H9 (cell line): ENCODE results near the gene ST6GAL1. TPM values are rescaled to one million over a fixed set of nuclear protein-coding genes. Genes with fewer than 3 reads are reported as not detected.
"Not testable (repeated sequence)": the region's sequence is repeated elsewhere in the genome, so short reads cannot be mapped to it uniquely, and the experiment has no call there.

Experiments
- DNase-seq: peaks from one replicate; pipeline ENCODE4 v3.0.0-alpha.2; 2017
- H2AFZ ChIP-seq: one replicate; pipeline ENCODE4 v1.6.1; 2013; ENCODE audit warnings: mild to moderate bottlenecking, low read length, control low read depth, moderate library complexity
- H2AK5ac ChIP-seq: 2 replicates; pipeline ENCODE4 v1.6.1; 2013; ENCODE audit warnings: low read length, control low read depth, mixed read lengths; ENCODE audit not compliant: insufficient read length
- H2BK120ac ChIP-seq: one replicate; pipeline ENCODE4 v1.6.1; 2013; ENCODE audit warnings: low read depth, mild to moderate bottlenecking, low read length, control low read depth, inconsistent platforms; ENCODE audit not compliant: poor library complexity, severe bottlenecking
- H2BK12ac ChIP-seq: 2 replicates; pipeline ENCODE4 v1.6.1; 2013; ENCODE audit warnings: low read length, control low read depth, mixed read lengths, low read depth; ENCODE audit not compliant: insufficient read length
- H2BK15ac ChIP-seq: 2 replicates; pipeline ENCODE4 v1.6.1; 2013; ENCODE audit warnings: low read depth, low read length, control low read depth
- H2BK20ac ChIP-seq: one replicate; pipeline ENCODE4 v1.6.1; 2013; ENCODE audit warnings: low read depth, mild to moderate bottlenecking, low read length, control low read depth, inconsistent platforms; ENCODE audit not compliant: poor library complexity, severe bottlenecking
- H2BK5ac ChIP-seq: 2 replicates; pipeline ENCODE4 v1.6.1; 2013; ENCODE audit warnings: low read length, control low read depth, mixed read lengths; ENCODE audit not compliant: insufficient read length
- H3K14ac ChIP-seq: 2 replicates; pipeline ENCODE4 v1.6.1; 2013; ENCODE audit warnings: low read length, control low read depth; ENCODE audit not compliant: insufficient read depth
- H3K18ac ChIP-seq: 2 replicates; pipeline ENCODE4 v1.6.1; 2013; ENCODE audit warnings: low read depth, mild to moderate bottlenecking, mixed read lengths, low read length, control low read depth; ENCODE audit not compliant: insufficient read length
- H3K23ac ChIP-seq: 2 replicates; pipeline ENCODE4 v1.6.1; 2013; ENCODE audit warnings: low read length, control low read depth, mixed read lengths, low read depth; ENCODE audit not compliant: insufficient read length
- H3K23me2 ChIP-seq: 2 replicates; pipeline ENCODE4 v1.6.1; 2013; ENCODE audit warnings: low read depth, mild to moderate bottlenecking, mixed read lengths, low read length, control low read depth; ENCODE audit not compliant: insufficient read length, poor library complexity, severe bottlenecking
- H3K27ac ChIP-seq: 2 replicates; pipeline ENCODE4 v1.5.1; 2013; ENCODE audit warnings: low read length, control low read depth, mixed read lengths, low read depth; ENCODE audit not compliant: insufficient read length
- H3K27me3 ChIP-seq: 2 replicates; pipeline ENCODE4 v1.6.1; 2013; ENCODE audit warnings: low read length, control low read depth, inconsistent platforms; ENCODE audit not compliant: insufficient read depth
- H3K4ac ChIP-seq: 2 replicates; pipeline ENCODE4 v1.6.1; 2013; ENCODE audit warnings: low read depth, mild to moderate bottlenecking, control low read depth, inconsistent platforms, low read length, moderate library complexity
- H3K4me1 ChIP-seq: 2 replicates; pipeline ENCODE4 v1.6.1; 2013; ENCODE audit warnings: low read length, control low read depth, inconsistent platforms; ENCODE audit not compliant: insufficient read depth
- H3K4me2 ChIP-seq: 2 replicates; pipeline ENCODE4 v1.6.1; 2013; ENCODE audit warnings: low read length, control low read depth, mixed read lengths; ENCODE audit not compliant: insufficient read length, insufficient read depth
- H3K56ac ChIP-seq: 2 replicates; pipeline ENCODE4 v1.6.1; 2013; ENCODE audit warnings: low read depth, mild to moderate bottlenecking, mixed read lengths, low read length, control low read depth; ENCODE audit not compliant: insufficient read length
- H3K79me1 ChIP-seq: 2 replicates; pipeline ENCODE4 v1.6.1; 2013; ENCODE audit warnings: low read depth, mild to moderate bottlenecking, moderate library complexity, low read length, control low read depth, inconsistent platforms; ENCODE audit not compliant: insufficient read depth, poor library complexity, severe bottlenecking
- H3K79me2 ChIP-seq: 2 replicates; pipeline ENCODE4 v1.6.1; 2013; ENCODE audit warnings: low read length, control low read depth, inconsistent platforms; ENCODE audit not compliant: insufficient read depth
- H3K9ac ChIP-seq: 2 replicates; pipeline ENCODE4 v1.6.1; 2013; ENCODE audit warnings: low read length, control low read depth, mixed read lengths; ENCODE audit not compliant: insufficient read length; ENCODE audit errors: extremely low read depth
- H3K9me3 ChIP-seq: one replicate; pipeline ENCODE4 v1.6.1; 2013; ENCODE audit warnings: low read depth, low read length, inconsistent platforms; ENCODE audit not compliant: control insufficient read depth
- H3T11ph ChIP-seq: one replicate; pipeline ENCODE4 v1.6.1; 2013; ENCODE audit warnings: mild to moderate bottlenecking, low read length, control low read depth, inconsistent platforms
- H4K20me1 ChIP-seq: one replicate; pipeline ENCODE4 v1.6.1; 2013; ENCODE audit not compliant: control insufficient read depth, insufficient read length, insufficient read depth
- H4K5ac ChIP-seq: 2 replicates; pipeline ENCODE4 v1.6.1; 2013; ENCODE audit warnings: low read depth, mild to moderate bottlenecking, mixed read lengths, low read length, control low read depth; ENCODE audit not compliant: insufficient read length
- H4K8ac ChIP-seq: replicated peaks from 2 replicates; pipeline ENCODE4 v1.6.1; 2013; ENCODE audit warnings: low read length, control low read depth, mixed read lengths, low read depth; ENCODE audit not compliant: insufficient read length
- H4K91ac ChIP-seq: 2 replicates; pipeline ENCODE4 v1.6.1; 2013; ENCODE audit warnings: low read depth, mild to moderate bottlenecking, moderate library complexity, mixed read lengths, low read length, control low read depth; ENCODE audit not compliant: insufficient read length
- H3K27ac Mint-ChIP-seq, 3 experiments: 2 replicates in 2 of 3; 3 replicates in 1 of 3; pipeline ENCODE4 v1.8.0; 2020 to 2021; ENCODE audit warnings: mixed read lengths in 3 of 3, mild to moderate bottlenecking in 1 of 3, moderate library complexity in 1 of 3
- H3K27me3 Mint-ChIP-seq: 2 replicates; pipeline ENCODE4 v1.8.0; 2021; ENCODE audit warnings: low read depth, mild to moderate bottlenecking, moderate library complexity, mixed read lengths
- H3K36me3 Mint-ChIP-seq, 3 experiments: 2 replicates in 2 of 3; 3 replicates in 1 of 3; pipeline ENCODE4 v1.8.0; 2020 to 2021; ENCODE audit warnings: low read depth in 3 of 3, mixed read lengths in 3 of 3; ENCODE audit not compliant: insufficient read depth in 1 of 3
- H3K4me1 Mint-ChIP-seq, 2 experiments: 2 replicates each; pipeline ENCODE4 v1.8.0; 2020; ENCODE audit warnings: mixed read lengths in 2 of 2
- H3K4me3 Mint-ChIP-seq, 2 experiments: 2 replicates in 1 of 2; 3 replicates in 1 of 2; pipeline ENCODE4 v1.8.0; 2020 to 2021; ENCODE audit warnings: mild to moderate bottlenecking in 2 of 2, mixed read lengths in 2 of 2, moderate library complexity in 1 of 2
- H3K9me3 Mint-ChIP-seq, 2 experiments: 2 replicates in 1 of 2; 3 replicates in 1 of 2; pipeline ENCODE4 v1.8.0; 2020; ENCODE audit warnings: mild to moderate bottlenecking in 2 of 2, mixed read lengths in 2 of 2, moderate library complexity in 1 of 2
- WGBS: extraction: QIAGEN DNeasy Blood & Tissue Kit; methylation state at CpG from one replicate; pipeline ENCODE4 v1.1.7; 2013; ENCODE audit warnings: missing lambda C conversion rate, low lambda C conversion rate, mixed read lengths; ENCODE audit not compliant: insufficient read length; ENCODE audit errors: extremely low coverage; 5-methylcytosine and 5-hydroxymethylcytosine counted together
- total RNA-seq: library from RNA; stranded (reverse); gene quantifications from 2 replicates; pipeline ENCODE4 v1.2.1, GENCODE V29; 2021
- TF ChIP-seq, protein P1 (sequence below): fragments of 200-600 bp; sonication (generic); conservative IDR thresholded peaks from 3 replicates; pipeline ENCODE4 v1.8.0; 2021; ENCODE audit warnings: antibody characterized with exemption, mild to moderate bottlenecking

The ST6GAL1 gene
- total RNA-seq, 1 experiment from 2014 or later = 139 TPM

DNA sequence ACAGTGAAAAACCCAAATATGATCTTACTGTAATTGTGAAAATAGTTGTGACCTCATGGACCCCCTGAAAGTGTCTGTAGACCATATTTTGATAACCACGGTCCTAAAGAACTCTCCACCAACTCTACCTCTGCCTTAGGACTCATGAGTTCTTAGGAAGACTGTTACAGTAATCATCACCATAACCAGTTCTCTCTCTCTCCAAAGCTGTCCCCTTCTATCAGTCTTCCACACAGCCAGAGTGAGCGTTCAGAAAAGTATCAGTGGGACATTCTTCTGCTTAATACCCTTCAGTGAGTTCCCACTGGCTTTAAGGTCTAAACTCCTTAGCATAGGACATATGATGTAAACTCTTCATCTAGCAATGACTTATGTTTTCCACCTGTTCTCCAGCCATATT lies 27.6 kb upstream of the ST6GAL1 start:
- H3T11ph ChIP-seq = no peak overlapping the region
- no peak overlapping the region for H2AK5ac ChIP-seq
- Mint-ChIP-seq H3K4me3 (no peak overlapping the region), H3K9me3 (peaks cover 21 to 26% of the 10 kb centered on the region in 2 experiments), H3K27me3 (no peaks in the 10 kb centered on the region; the same call in 1 of the 2 replicates), H3K4me1 (peaks cover 27 to 30% of the 10 kb centered on the region in 2 experiments), H3K27ac (peak overlapping the region in 2 of 3 experiments; percentile 3 to 11; a peak in 3 of 7 replicates), H3K36me3 (peaks cover 5 to 34% (median 18%) of the 10 kb centered on the region in 3 experiments; a peak in 5 of 7 replicates)
- no peaks in the 10 kb centered on the region for H3K79me1 ChIP-seq
- no peak overlapping the region for H3K9ac ChIP-seq
- H4K20me1 ChIP-seq = no peaks in the 10 kb centered on the region
- no peak overlapping the region for H2BK15ac ChIP-seq
- no peak overlapping the region for H2AFZ ChIP-seq
- no peak overlapping the region for H4K91ac ChIP-seq
- H4K8ac ChIP-seq = no peak overlapping the region
- H3K18ac ChIP-seq = no peak overlapping the region
- no peak overlapping the region for H2BK12ac ChIP-seq
- no peak overlapping the region for H3K14ac ChIP-seq
- TF ChIP-seq, protein P1, sequence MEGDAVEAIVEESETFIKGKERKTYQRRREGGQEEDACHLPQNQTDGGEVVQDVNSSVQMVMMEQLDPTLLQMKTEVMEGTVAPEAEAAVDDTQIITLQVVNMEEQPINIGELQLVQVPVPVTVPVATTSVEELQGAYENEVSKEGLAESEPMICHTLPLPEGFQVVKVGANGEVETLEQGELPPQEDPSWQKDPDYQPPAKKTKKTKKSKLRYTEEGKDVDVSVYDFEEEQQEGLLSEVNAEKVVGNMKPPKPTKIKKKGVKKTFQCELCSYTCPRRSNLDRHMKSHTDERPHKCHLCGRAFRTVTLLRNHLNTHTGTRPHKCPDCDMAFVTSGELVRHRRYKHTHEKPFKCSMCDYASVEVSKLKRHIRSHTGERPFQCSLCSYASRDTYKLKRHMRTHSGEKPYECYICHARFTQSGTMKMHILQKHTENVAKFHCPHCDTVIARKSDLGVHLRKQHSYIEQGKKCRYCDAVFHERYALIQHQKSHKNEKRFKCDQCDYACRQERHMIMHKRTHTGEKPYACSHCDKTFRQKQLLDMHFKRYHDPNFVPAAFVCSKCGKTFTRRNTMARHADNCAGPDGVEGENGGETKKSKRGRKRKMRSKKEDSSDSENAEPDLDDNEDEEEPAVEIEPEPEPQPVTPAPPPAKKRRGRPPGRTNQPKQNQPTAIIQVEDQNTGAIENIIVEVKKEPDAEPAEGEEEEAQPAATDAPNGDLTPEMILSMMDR = no peak
- H3K4me2 ChIP-seq = no peak overlapping the region
- H2BK20ac ChIP-seq = no peak overlapping the region
- no peak overlapping the region for H3K23ac ChIP-seq
- H3K79me2 ChIP-seq = no peaks in the 10 kb centered on the region
- H4K5ac ChIP-seq = no peak overlapping the region
- H3K4me1 ChIP-seq = no peaks in the 10 kb centered on the region; the same call in 1 of the 2 replicates
- WGBS = no CpG with 5 or more reads among the region's 2 CpGs
- DNase-seq = no peak
- H2BK120ac ChIP-seq = no peak overlapping the region
- H3K27ac ChIP-seq = no peak overlapping the region
- H2BK5ac ChIP-seq = no peak overlapping the region
- no peak overlapping the region for H3K4ac ChIP-seq
- H3K23me2 ChIP-seq = no peaks in the 10 kb centered on the region
- no peaks in the 10 kb centered on the region for H3K27me3 ChIP-seq
- H3K9me3 ChIP-seq = no peaks in the 10 kb centered on the region
- no peak overlapping the region for H3K56ac ChIP-seq

GRCh38 chr3:186903676-186904075 lies 26.6 kb upstream of the ST6GAL1 start:
- not testable (repeated sequence) for H2BK15ac ChIP-seq, H3K9ac ChIP-seq, H3K18ac ChIP-seq, H2AFZ ChIP-seq, H4K20me1 ChIP-seq, H2BK20ac ChIP-seq, H3K27me3 ChIP-seq, H3K27ac Mint-ChIP-seq, H3K56ac ChIP-seq, H3K14ac ChIP-seq, H3K4ac ChIP-seq, DNase-seq, H2BK120ac ChIP-seq, H4K8ac ChIP-seq, H3K27ac ChIP-seq, H2BK12ac ChIP-seq, H3K4me2 ChIP-seq, H3K9me3 ChIP-seq, H2BK5ac ChIP-seq, H2AK5ac ChIP-seq, H3K4me1 ChIP-seq, H4K5ac ChIP-seq, H3K4me3 Mint-ChIP-seq, H3K79me1 ChIP-seq, H3K27me3 Mint-ChIP-seq, H3K79me2 ChIP-seq, H3T11ph ChIP-seq, H3K23ac ChIP-seq, H4K91ac ChIP-seq, H3K23me2 ChIP-seq
- Mint-ChIP-seq H3K9me3 (peaks cover 21 to 32% of the 10 kb centered on the region in 2 experiments), H3K36me3 (peaks cover 6 to 40% (median 23%) of the 10 kb centered on the region in 3 experiments; a peak in 5 of 7 replicates), H3K4me1 (peaks cover 27 to 35% of the 10 kb centered on the region in 2 experiments)
- WGBS = no CpG with 5 or more reads among the region's 2 CpGs
